ENCODE measurements around the gene ZNF827. TPM values are rescaled to one million over a fixed set of nuclear protein-coding genes. Genes with fewer than 3 reads are reported as not detected.

The ZNF827 gene
- total and polyA plus RNA-seq, 2 of the 8 experiments (the other 6 are each of a cell fraction or from before 2014, with no cell fraction given), result 25.3 to 26.2 TPM

DNA sequence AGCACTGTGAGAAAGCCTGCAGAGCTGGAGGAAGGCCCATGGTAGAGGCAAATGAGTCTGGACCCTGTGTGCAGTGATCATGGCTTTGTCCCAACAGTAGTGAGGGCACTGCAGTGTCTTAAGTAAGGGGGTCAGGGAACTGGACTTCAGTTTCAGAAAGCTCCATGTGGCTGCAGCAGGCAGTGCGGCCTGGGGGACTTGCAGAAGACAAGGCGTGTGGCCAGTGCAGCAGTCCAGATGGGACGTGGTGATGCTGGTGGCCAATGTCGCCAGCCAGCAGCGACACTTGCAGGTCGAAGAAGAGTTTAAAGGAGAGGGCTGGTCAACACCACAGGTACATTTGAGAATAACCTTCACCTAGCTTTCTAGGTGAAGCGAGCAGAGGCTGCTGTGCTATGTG is 113.4 kb downstream of the ZNF827 start (continued):
- TF ChIP-seq RBBP5 (IDR thresholded peaks at IDR 0.05; ENCODE audit: borderline replicate concordance, low read depth, low read length), result no peak
- TF ChIP-seq, protein P1, sequence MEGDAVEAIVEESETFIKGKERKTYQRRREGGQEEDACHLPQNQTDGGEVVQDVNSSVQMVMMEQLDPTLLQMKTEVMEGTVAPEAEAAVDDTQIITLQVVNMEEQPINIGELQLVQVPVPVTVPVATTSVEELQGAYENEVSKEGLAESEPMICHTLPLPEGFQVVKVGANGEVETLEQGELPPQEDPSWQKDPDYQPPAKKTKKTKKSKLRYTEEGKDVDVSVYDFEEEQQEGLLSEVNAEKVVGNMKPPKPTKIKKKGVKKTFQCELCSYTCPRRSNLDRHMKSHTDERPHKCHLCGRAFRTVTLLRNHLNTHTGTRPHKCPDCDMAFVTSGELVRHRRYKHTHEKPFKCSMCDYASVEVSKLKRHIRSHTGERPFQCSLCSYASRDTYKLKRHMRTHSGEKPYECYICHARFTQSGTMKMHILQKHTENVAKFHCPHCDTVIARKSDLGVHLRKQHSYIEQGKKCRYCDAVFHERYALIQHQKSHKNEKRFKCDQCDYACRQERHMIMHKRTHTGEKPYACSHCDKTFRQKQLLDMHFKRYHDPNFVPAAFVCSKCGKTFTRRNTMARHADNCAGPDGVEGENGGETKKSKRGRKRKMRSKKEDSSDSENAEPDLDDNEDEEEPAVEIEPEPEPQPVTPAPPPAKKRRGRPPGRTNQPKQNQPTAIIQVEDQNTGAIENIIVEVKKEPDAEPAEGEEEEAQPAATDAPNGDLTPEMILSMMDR (IDR thresholded peaks at IDR 0.05; ENCODE audit: control extremely low read depth in 1 of 3, insufficient read depth in 1 of 3, low read depth in 1 of 3, low read length in 3 of 3), result no peak
- TF ChIP-seq, protein P2, sequence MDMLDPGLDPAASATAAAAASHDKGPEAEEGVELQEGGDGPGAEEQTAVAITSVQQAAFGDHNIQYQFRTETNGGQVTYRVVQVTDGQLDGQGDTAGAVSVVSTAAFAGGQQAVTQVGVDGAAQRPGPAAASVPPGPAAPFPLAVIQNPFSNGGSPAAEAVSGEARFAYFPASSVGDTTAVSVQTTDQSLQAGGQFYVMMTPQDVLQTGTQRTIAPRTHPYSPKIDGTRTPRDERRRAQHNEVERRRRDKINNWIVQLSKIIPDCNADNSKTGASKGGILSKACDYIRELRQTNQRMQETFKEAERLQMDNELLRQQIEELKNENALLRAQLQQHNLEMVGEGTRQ (IDR thresholded peaks at IDR 0.05; ENCODE audit: low read length), result no peak

Data from H1 (cell line).